HepG2 (cell line): ENCODE results near the gene RASGRF1. TPM values are rescaled to one million over a fixed set of nuclear protein-coding genes. Genes with fewer than 3 reads are reported as not detected.

Source experiments
- ATAC-seq: fragments of 200-7000 bp; cut with Tn5 transposase; 3 replicates; pipeline ENCODE4 v1.9.1; 2020; ENCODE audit warnings: mild to moderate bottlenecking, moderate library complexity
- BruUV-seq: library from RNA; stranded (reverse); fragments of 400-500 nt; replicated peaks from 2 replicates; lab custom pipeline; 2021; lab: Mats Ljungman, UMichigan
- CTCF ChIA-PET: fragments of 300-600 bp; formaldehyde crosslinking; extraction: SDS; loops from one replicate; lab custom pipeline; 2021; ENCODE audit warnings: low total read pairs, inconsistent platforms, low intra/inter-chr PET ratio; lab: Yijun Ruan, JAX
- POLR2A ChIA-PET: fragments of 350-600 bp; sonication (Branson Sonifier 250); formaldehyde crosslinking; loops from one replicate; lab custom pipeline; 2020; ENCODE audit warnings: antibody characterized with exemption, inconsistent platforms; lab: Yijun Ruan, JAX
- DNase-seq: peaks from one replicate; pipeline ENCODE4 v3.0.0-alpha.2; 2015; ENCODE audit warnings: low spot score
- FAIRE-seq: peaks from 3 replicates; lab custom pipeline; 2011; peaks lifted over from hg19 to GRCh38; lab: Jason Lieb, UNC
- H2AFZ ChIP-seq: one replicate; pipeline ENCODE4 v1.6.1; 2011; ENCODE audit warnings: low read length, inconsistent platforms
- H3K27ac ChIP-seq: fragments of 300-600 bp; 3 replicates; pipeline ENCODE4 v1.8.0; 2011; ENCODE audit warnings: mixed run types, mild to moderate bottlenecking, mixed read lengths, low read length, inconsistent platforms; ENCODE audit not compliant: insufficient read depth; ENCODE audit errors: extremely low read length
- H3K27me3 ChIP-seq, 2 experiments: fragments of 200-600 bp in 1 of 2; 2 replicates in 1 of 2; 3 replicates in 1 of 2; pipeline versions ENCODE4 v1.6.0 to v1.8.0; 2011; ENCODE audit warnings: low read length in 2 of 2, mild to moderate bottlenecking in 2 of 2, moderate library complexity in 2 of 2, inconsistent platforms in 1 of 2; ENCODE audit not compliant: insufficient read depth in 2 of 2, control insufficient read depth in 1 of 2
- H3K36me3 ChIP-seq, 2 experiments: fragments of 200-600 bp in 1 of 2; replicated peaks in 1 of 2; 2 replicates in 1 of 2; 3 replicates in 1 of 2; pipeline versions ENCODE4 v1.5.1 to v1.8.0; 2011; ENCODE audit warnings: low read length in 2 of 2, inconsistent platforms in 1 of 2; ENCODE audit not compliant: insufficient read depth in 2 of 2, control insufficient read depth in 1 of 2
- H3K4me1 ChIP-seq: 2 replicates; pipeline ENCODE4 v1.5.1; 2012; ENCODE audit warnings: low read length, inconsistent platforms; ENCODE audit not compliant: insufficient read depth
- H3K4me2 ChIP-seq: 2 replicates; pipeline ENCODE4 v1.6.0; 2011; ENCODE audit warnings: low read depth, low read length, inconsistent platforms
- H3K4me3 ChIP-seq, 3 experiments: fragments of 200-600 bp in 1 of 3; sonication (generic), shearing (Covaris generic) in 1 of 3; replicated peaks in 1 of 3; 2 replicates each; pipeline ENCODE4 v1.5.1; 2011 to 2016; ENCODE audit warnings: low read length in 3 of 3, inconsistent platforms in 2 of 3, low read depth in 2 of 3, mild to moderate bottlenecking in 2 of 3, control low read depth in 1 of 3, mixed read lengths in 1 of 3; ENCODE audit not compliant: insufficient read depth in 1 of 3
- H3K79me2 ChIP-seq: one replicate; pipeline ENCODE4 v1.6.1; 2011; ENCODE audit warnings: low read length, inconsistent platforms; ENCODE audit not compliant: insufficient read depth
- H3K9ac ChIP-seq: 2 replicates; pipeline ENCODE4 v1.6.0; 2011; ENCODE audit warnings: mild to moderate bottlenecking, low read depth, low read length, inconsistent platforms; ENCODE audit not compliant: insufficient read depth
- H3K9me3 ChIP-seq: 2 replicates; pipeline ENCODE4 v1.5.1; 2012; ENCODE audit warnings: mild to moderate bottlenecking, low read length
- H4K20me1 ChIP-seq: 2 replicates; pipeline ENCODE4 v1.6.0; 2011; ENCODE audit warnings: inconsistent platforms, mild to moderate bottlenecking, low read length, moderate library complexity; ENCODE audit not compliant: insufficient read depth
- HOXD1 ChIP-seq: sonication (generic); formaldehyde crosslinking; IDR thresholded peaks from 2 replicates; pipeline ENCODE4 v1.5.0; 2020; ENCODE audit warnings: missing genetic modification reagents
- POLR2AphosphoS2 ChIP-seq: IDR thresholded peaks from 2 replicates; pipeline ENCODE4 v1.6.1; 2011; ENCODE audit warnings: low read depth, low read length, improper control_type of control experiment
- RBAK ChIP-seq: sonication (generic); formaldehyde crosslinking; IDR thresholded peaks from 2 replicates; pipeline ENCODE4 v1.5.1; 2020; ENCODE audit warnings: mild to moderate bottlenecking, missing genetic modification reagents
- WGBS: methylation state at CpG from one replicate; pipeline ENCODE4 v1.1.6; 2017; ENCODE audit warnings: low lambda C conversion rate; 5-methylcytosine and 5-hydroxymethylcytosine counted together
- in situ Hi-C: cut with HindIII; loops from 2 replicates; pipeline ENCODE4 v1.10.0; 2017; ENCODE audit warnings: low pct_unique_long_range_greater_than_20kb; ENCODE audit not compliant: extremely low pct_ligation_motif_present
- intact Hi-C: fragments of 100-400 bp; cut with micrococcal nuclease; formaldehyde crosslinking; loops from one replicate; pipeline ENCODE4 v1.10.0; 2022; ENCODE audit not compliant: unreplicated experiment
- polyA plus RNA-seq, 8 experiments: library from polyadenylated mRNA; depleted of rRNA in 3 of 8; stranded (reverse) in 7 of 8; unstranded in 1 of 8; fragments of >200 nt; fragmentation: Illumina TruSeq in 4 of 8; extraction: Trizol in 4 of 8; gene quantifications; 2 replicates each; pipeline versions ENCODE4 v1.2.1 to v1.2.3, GENCODE V29; 2011 to 2016; ENCODE audit warnings: low read depth in 4 of 8, missing spikeins in 1 of 8, mixed read lengths in 1 of 8; ENCODE audit not compliant: insufficient read depth in 1 of 8
- total RNA-seq, 5 experiments: library from RNA; depleted of rRNA; stranded (reverse); fragments of >200 nt; fragmentation: Illumina TruSeq; extraction: Trizol; gene quantifications; 2 replicates each; pipeline ENCODE4 v1.2.3, GENCODE V29; 2016; ENCODE audit warnings: low read depth in 1 of 5
- TF ChIP-seq, protein P1 (sequence below): fragments of 450-650 bp; IDR thresholded peaks from 2 replicates; pipeline ENCODE4 v1.6.1; 2017; ENCODE audit warnings: mild to moderate bottlenecking

The RASGRF1 gene
- total and polyA plus RNA-seq, 2 of the 13 experiments (the other 11 are each of a cell fraction or from before 2014, with no cell fraction given) = 0.55 to 3.0 TPM

DNA sequence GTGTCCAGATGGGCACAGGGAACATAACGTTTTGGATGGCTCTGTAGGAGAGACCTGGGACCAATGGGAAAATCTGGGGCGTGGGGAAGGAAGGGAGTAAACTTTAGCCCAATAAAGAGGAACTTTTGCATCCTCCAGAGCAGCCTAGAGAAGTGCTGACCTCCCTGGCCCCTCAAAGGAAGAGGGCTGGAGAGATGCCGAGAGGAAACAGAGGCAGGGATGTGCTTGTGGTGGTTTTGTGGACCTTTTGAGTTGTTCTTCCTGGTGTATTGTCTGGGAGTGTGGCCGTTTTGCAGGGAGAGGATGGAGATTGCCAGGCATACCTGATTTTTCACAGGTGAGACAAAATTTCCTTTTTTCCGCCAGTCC is 155.9 kb downstream of the RASGRF1 start (continued):
- TF ChIP-seq, protein P1, sequence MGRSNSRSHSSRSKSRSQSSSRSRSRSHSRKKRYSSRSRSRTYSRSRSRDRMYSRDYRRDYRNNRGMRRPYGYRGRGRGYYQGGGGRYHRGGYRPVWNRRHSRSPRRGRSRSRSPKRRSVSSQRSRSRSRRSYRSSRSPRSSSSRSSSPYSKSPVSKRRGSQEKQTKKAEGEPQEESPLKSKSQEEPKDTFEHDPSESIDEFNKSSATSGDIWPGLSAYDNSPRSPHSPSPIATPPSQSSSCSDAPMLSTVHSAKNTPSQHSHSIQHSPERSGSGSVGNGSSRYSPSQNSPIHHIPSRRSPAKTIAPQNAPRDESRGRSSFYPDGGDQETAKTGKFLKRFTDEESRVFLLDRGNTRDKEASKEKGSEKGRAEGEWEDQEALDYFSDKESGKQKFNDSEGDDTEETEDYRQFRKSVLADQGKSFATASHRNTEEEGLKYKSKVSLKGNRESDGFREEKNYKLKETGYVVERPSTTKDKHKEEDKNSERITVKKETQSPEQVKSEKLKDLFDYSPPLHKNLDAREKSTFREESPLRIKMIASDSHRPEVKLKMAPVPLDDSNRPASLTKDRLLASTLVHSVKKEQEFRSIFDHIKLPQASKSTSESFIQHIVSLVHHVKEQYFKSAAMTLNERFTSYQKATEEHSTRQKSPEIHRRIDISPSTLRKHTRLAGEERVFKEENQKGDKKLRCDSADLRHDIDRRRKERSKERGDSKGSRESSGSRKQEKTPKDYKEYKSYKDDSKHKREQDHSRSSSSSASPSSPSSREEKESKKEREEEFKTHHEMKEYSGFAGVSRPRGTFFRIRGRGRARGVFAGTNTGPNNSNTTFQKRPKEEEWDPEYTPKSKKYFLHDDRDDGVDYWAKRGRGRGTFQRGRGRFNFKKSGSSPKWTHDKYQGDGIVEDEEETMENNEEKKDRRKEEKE = no peak
- TF ChIP-seq RBAK (CRISPR knock-in tag) = no peak

DNA sequence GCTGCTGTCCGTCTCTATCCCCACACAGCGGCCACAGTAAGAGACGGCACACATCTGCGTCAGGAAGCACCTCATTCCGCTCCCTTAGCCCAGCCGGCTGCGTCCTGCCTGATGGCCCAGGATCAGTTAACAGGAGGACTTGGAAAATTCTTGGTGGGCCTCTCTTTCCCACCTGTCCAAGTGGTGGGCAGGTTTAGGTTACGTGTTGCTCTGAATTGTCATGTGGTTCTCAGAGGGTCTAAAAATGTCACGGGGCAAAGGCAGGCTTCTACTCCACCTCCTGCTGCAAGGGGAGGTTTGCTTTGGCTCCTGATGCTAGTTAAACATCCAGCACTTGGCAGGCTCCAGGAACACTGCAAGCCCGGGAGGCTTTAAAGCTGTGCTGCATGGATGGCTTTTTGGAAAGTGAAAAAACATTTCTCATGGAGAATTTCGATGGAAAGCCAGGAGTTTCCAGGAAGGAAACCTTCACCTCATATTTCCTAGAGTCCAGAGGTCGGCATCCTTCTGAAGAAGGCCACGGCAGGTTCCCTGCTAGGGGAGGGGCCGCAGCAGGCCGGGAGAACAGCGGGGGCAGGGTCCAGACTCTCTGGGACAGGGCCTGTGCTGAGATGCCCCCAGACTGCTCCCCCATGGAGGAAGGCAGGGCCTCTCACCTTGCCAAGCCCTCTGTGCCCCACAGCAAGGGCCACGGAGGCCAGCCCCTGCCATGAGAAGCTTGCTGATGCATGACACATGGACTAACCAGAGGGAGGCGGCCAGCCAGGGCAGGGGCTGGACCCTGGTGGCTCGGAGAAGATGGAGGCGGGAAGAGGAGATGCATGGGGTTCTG is 156.5 kb downstream of the RASGRF1 start:
- DNase-seq = no peak
- CTCF ChIA-PET = no interaction called here
- intact Hi-C loops = no loop called here

More for the DNA sequence above, 156.5 kb downstream of the RASGRF1 start:
- FAIRE-seq = no peak
- Histone ChIP-seq H2AFZ (no peak overlapping the region), H3K4me3 (no peak overlapping the region), H3K4me1 (no peaks in the 10 kb centered on the region), H4K20me1 (no peaks in the 10 kb centered on the region), H3K4me2 (no peak overlapping the region), H3K9ac (no peak overlapping the region), H3K9me3 (no peaks in the 10 kb centered on the region), H3K36me3 (peaks cover 33 to 73% of the 10 kb centered on the region in 2 experiments), H3K27me3 (no peaks in the 10 kb centered on the region), H3K27ac (no peak overlapping the region)
- in situ Hi-C loops = no loop called here
- no peak for ATAC-seq
- BruUV-seq = no TSS peak
- WGBS = 93% methylated on average over 18 of the region's 20 CpGs
- POLR2A ChIA-PET = interaction anchor here (1.1 kb wide), 1 partner anchor 11 kb away, joined by 3 read pairs; no protein-coding TSS in a partner anchor
- no peak for TF ChIP-seq POLR2AphosphoS2
- no peak for TF ChIP-seq HOXD1 (CRISPR knock-in tag)
- TF ChIP-seq, all 625 proteins: peak for 0
- H3K79me2 ChIP-seq = no peaks in the 10 kb centered on the region
